ENCODE results near the gene TIFAB. TPM values are rescaled to one million over a fixed set of nuclear protein-coding genes. Genes with fewer than 3 reads are reported as not detected.
"Not testable (repeated sequence)": the region's sequence is repeated elsewhere in the genome, so short reads cannot be mapped to it uniquely, and the experiment has no call there.

Gene TIFAB
- not detected for total RNA-seq

GRCh38 chr5:135452321-135453030, at the start of gene TIFAB:
TIFAB (minus strand) TSS chr5:135452351; CDS start chr5:135449939, 2,412 bp downstream.
- Histone ChIP-seq H3K27ac (replicated peaks in 1 of 4) (no peak within 1 kb of the TSS), H3K9me3 (no peaks in the 10 kb centered on the region), H3K36me3 (no peaks in the 10 kb centered on the region), H3K4me1 (no peaks in the 10 kb centered on the region), H3K4me3 (no peak within 1 kb of the TSS), H3K27me3 (peaks cover 0 to 40% (median 0%) of the 10 kb centered on the region in 4 donors)
- WGBS = 82% methylated on average over 10 of the region's 10 CpGs
- TF ChIP-seq POLR2AphosphoS5 (IDR thresholded peaks at IDR 0.05) (no peak), POLR2A (IDR thresholded peaks at IDR 0.05; ENCODE audit: low read depth) (no peak), CTCF (IDR thresholded peaks at IDR 0.05) (no peak), EP300 (IDR thresholded peaks at IDR 0.05) (no peak)
- DNase-seq (ENCODE audit: extremely low spot score) = no peak
- intact Hi-C loops (cut with DNase I) = no loop called here

GRCh38 chr5:135498637-135498995, 46.5 kb upstream of the TIFAB start:
- no peak overlapping the region for H3K4me3 ChIP-seq
- no peaks in the 10 kb centered on the region for H3K9me3 ChIP-seq
- no peaks in the 10 kb centered on the region for H3K4me1 ChIP-seq
- H3K36me3 ChIP-seq = no peaks in the 10 kb centered on the region
- H3K27ac ChIP-seq (replicated peaks in 1 of 4) = no peak overlapping the region
- WGBS = 63% methylated on average over 2 of the region's 2 CpGs
- DNase-seq (ENCODE audit: extremely low spot score) = no peak
- TF ChIP-seq POLR2AphosphoS5 (IDR thresholded peaks at IDR 0.05) (no peak), EP300 (IDR thresholded peaks at IDR 0.05) (no peak), CTCF (IDR thresholded peaks at IDR 0.05) (no peak), POLR2A (IDR thresholded peaks at IDR 0.05; ENCODE audit: low read depth) (no peak)
- H3K27me3 ChIP-seq = peaks cover 0 to 44% (median 0%) of the 10 kb centered on the region in 4 donors
- intact Hi-C loops (cut with DNase I) = no loop called here

GRCh38 chr5:135497971-135498636, 46.0 kb upstream of the TIFAB start:
- H3K9me3 ChIP-seq = no peaks in the 10 kb centered on the region
- intact Hi-C loops (cut with DNase I) = no loop called here
- no peaks in the 10 kb centered on the region for H3K36me3 ChIP-seq
- peaks cover 0 to 43% (median 0%) of the 10 kb centered on the region in 4 donors for H3K27me3 ChIP-seq
- WGBS = 59% methylated on average over 8 of the region's 8 CpGs
- no peak overlapping the region for H3K27ac ChIP-seq (replicated peaks in 1 of 4)
- H3K4me1 ChIP-seq = no peaks in the 10 kb centered on the region
- TF ChIP-seq EP300 (IDR thresholded peaks at IDR 0.05) (no peak), POLR2A (IDR thresholded peaks at IDR 0.05; ENCODE audit: low read depth) (no peak), POLR2AphosphoS5 (IDR thresholded peaks at IDR 0.05) (no peak), CTCF (IDR thresholded peaks at IDR 0.05) (no peak)
- no peak for DNase-seq (ENCODE audit: extremely low spot score)
- no peak overlapping the region for H3K4me3 ChIP-seq

DNA sequence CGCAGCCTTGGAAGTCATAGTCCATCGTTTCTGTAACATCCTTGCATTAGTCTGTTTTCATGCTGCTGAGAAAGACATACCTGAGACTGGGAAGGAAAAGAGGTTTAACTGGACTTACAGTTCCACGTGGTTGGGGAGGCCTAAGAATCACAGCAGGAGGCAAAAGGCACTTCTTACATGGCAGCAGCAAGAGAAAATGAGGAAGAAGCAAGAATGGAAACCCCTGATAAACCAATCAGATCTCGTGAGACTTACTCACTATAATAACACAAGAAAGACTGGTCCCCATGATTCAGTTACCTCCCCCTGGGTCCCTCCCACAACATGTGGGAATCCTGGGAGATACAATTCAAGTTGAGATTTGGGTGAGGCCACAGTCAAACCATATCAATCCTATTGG, 43.4 kb upstream of the TIFAB start:
- H3K27me3 ChIP-seq = peaks cover 0 to 48% (median 13%) of the 10 kb centered on the region in 4 donors
- H3K4me1 ChIP-seq; intact Hi-C loops (cut with DNase I); DNase-seq (ENCODE audit: extremely low spot score); H3K4me3 ChIP-seq; H3K27ac ChIP-seq (replicated peaks in 1 of 4); H3K9me3 ChIP-seq; H3K36me3 ChIP-seq: not testable (repeated sequence)
- WGBS = 87% methylated on average over 4 of the region's 4 CpGs

- intact Hi-C loops (cut with DNase I) = no loop called here
- no peak for TF ChIP-seq CTCF (IDR thresholded peaks at IDR 0.05)
- no peak for TF ChIP-seq EP300 (IDR thresholded peaks at IDR 0.05)
- no peak for TF ChIP-seq POLR2A (IDR thresholded peaks at IDR 0.05; ENCODE audit: low read depth)
- Histone ChIP-seq H3K4me3 (no peak overlapping the region), H3K9me3 (no peaks in the 10 kb centered on the region), H3K27ac (replicated peaks in 1 of 4) (no peak overlapping the region), H3K36me3 (no peaks in the 10 kb centered on the region), H3K4me1 (peaks cover 12 to 21% (median 15%) of the 10 kb centered on the region in 4 donors), H3K27me3 (peaks cover 0 to 58% (median 25%) of the 10 kb centered on the region in 4 donors)
- no peak for DNase-seq (ENCODE audit: extremely low spot score)
- 87% methylated on average over 5 of the region's 5 CpGs for WGBS
Observed at GRCh38 chr5:135494196-135494595, 42.0 kb upstream of the TIFAB start.

All from esophagus muscularis mucosa (tissue), 4 donors.